A549 (cell line): ENCODE measurements around the gene TTC39B.

Experiments used
- CEBPB ChIP-seq, 2 experiments: fragments of >200 bp in 1 of 2; sonication (Bioruptor Twin) in 1 of 2; formaldehyde crosslinking in 1 of 2; IDR thresholded peaks; 2 replicates each; pipeline ENCODE4 v1.6.1; 2012 to 2016
- FOSL2 ChIP-seq, 2 experiments: fragments of 450-650 bp in 1 of 2; fragments of >200 bp in 1 of 2; sonication (Bioruptor Twin) in 1 of 2; formaldehyde crosslinking; IDR thresholded peaks; 2 replicates each; pipeline versions ENCODE4 v1.5.0 to v1.6.1; 2016 to 2020; ENCODE audit warnings: mild to moderate bottlenecking in 1 of 2, moderate library complexity in 1 of 2
- POLR2A ChIP-seq: IDR thresholded peaks from 2 replicates; pipeline ENCODE4 v1.6.1; 2012; ENCODE audit warnings: mild to moderate bottlenecking, low read length
- RAD21 ChIP-seq, 2 experiments: fragments of >200 bp in 1 of 2; sonication (Bioruptor Twin) in 1 of 2; formaldehyde crosslinking in 1 of 2; IDR thresholded peaks in 1 of 2; conservative IDR thresholded peaks in 1 of 2; 2 replicates in 1 of 2; 3 replicates in 1 of 2; pipeline ENCODE4 v1.6.1; 2012 to 2018; ENCODE audit warnings: inconsistent platforms in 1 of 2
- RCOR1 ChIP-seq: fragments of 150-350 bp; IDR thresholded peaks from 2 replicates; pipeline ENCODE4 v1.6.1; 2014; ENCODE audit warnings: antibody characterized with exemption, low read length, low read depth
- ZFP36 ChIP-seq: fragments of 450-650 bp; IDR thresholded peaks from 2 replicates; pipeline ENCODE4 v1.6.1; 2014; ENCODE audit warnings: borderline replicate concordance; ENCODE audit not compliant: partially characterized antibody
- TF ChIP-seq, protein P1 (sequence below): fragments of 250-450 bp; sonication (Bioruptor Pico); IDR thresholded peaks from 2 replicates; pipeline ENCODE4 v1.5.0; 2021; ENCODE audit warnings: mild to moderate bottlenecking, moderate library complexity, borderline replicate concordance
- TF ChIP-seq, protein P2 (sequence below): fragments of >200 bp; sonication (Bioruptor Twin); formaldehyde crosslinking; IDR thresholded peaks from 3 replicates; pipeline ENCODE4 v1.5.1; 2016
- TF ChIP-seq, protein P3 (sequence below): fragments of 150-350 bp; IDR thresholded peaks from 2 replicates; pipeline ENCODE4 v1.6.1; 2014; ENCODE audit warnings: low read depth, mild to moderate bottlenecking, low read length

DNA sequence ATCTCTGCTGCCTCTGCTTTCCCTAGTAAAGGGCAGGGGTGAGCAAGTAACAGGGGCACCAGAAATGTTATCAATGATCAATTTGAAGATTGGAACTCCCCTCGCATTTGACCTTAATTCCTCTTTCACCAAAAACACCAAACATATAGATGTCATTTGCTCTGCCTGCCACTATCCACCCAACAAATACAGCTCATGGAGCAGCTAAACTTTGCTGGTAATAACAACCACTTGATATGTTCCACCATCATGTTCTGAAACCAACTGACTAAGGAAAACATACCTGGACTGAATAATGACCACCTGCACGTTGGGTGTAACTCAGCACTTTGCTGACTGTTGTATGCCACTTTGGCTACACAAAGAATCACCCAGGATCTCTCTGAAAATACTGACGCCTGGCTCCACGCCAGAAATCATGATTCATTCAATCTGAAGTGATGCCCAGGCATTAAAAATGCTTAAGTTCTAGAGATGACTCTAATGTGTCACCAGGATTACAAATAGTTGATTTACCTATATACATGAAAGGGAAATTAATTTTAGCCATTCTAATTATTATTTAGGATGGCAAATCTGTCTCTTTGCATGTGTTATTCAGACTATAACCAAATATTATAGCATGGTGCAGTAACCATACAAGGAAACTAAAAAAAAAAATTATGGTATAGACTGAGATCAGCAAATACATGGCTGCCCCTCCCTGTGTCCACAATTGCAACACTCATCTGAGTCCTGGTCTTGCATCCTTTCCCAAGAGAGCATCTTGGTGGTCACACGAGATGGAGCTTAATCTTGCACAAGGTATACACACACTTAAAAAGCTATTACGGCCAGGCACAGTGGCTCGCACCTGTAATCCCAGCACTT is 43.1 kb upstream of the TTC39B start:
- TF ChIP-seq RCOR1 (no peak), CEBPB (IDR thresholded peaks at IDR 0.05) (peak; percentile 57 to 63; a peak in 2 of 4 replicates), FOSL2 (IDR thresholded peaks at IDR 0.05) (peak; percentile 27; the same call in 1 of the 2 replicates), FOSL2 (CRISPR knock-in tag; IDR thresholded peaks at IDR 0.05) (peak; percentile 70), POLR2A (no peak), ZFP36 (no peak), RAD21 (conservative IDR thresholded peaks at IDR 0.05 in 1 of 2, IDR thresholded peaks at IDR 0.05 in 1 of 2) (no peak)
- TF ChIP-seq, protein P1, sequence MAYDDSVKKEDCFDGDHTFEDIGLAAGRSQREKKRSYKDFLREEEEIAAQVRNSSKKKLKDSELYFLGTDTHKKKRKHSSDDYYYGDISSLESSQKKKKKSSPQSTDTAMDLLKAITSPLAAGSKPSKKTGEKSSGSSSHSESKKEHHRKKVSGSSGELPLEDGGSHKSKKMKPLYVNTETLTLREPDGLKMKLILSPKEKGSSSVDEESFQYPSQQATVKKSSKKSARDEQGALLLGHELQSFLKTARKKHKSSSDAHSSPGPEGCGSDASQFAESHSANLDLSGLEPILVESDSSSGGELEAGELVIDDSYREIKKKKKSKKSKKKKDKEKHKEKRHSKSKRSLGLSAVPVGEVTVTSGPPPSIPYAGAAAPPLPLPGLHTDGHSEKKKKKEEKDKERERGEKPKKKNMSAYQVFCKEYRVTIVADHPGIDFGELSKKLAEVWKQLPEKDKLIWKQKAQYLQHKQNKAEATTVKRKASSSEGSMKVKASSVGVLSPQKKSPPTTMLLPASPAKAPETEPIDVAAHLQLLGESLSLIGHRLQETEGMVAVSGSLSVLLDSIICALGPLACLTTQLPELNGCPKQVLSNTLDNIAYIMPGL (CRISPR knock-in tag) = no peak
- TF ChIP-seq, protein P2, sequence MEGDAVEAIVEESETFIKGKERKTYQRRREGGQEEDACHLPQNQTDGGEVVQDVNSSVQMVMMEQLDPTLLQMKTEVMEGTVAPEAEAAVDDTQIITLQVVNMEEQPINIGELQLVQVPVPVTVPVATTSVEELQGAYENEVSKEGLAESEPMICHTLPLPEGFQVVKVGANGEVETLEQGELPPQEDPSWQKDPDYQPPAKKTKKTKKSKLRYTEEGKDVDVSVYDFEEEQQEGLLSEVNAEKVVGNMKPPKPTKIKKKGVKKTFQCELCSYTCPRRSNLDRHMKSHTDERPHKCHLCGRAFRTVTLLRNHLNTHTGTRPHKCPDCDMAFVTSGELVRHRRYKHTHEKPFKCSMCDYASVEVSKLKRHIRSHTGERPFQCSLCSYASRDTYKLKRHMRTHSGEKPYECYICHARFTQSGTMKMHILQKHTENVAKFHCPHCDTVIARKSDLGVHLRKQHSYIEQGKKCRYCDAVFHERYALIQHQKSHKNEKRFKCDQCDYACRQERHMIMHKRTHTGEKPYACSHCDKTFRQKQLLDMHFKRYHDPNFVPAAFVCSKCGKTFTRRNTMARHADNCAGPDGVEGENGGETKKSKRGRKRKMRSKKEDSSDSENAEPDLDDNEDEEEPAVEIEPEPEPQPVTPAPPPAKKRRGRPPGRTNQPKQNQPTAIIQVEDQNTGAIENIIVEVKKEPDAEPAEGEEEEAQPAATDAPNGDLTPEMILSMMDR = no peak
- TF ChIP-seq, protein P3, sequence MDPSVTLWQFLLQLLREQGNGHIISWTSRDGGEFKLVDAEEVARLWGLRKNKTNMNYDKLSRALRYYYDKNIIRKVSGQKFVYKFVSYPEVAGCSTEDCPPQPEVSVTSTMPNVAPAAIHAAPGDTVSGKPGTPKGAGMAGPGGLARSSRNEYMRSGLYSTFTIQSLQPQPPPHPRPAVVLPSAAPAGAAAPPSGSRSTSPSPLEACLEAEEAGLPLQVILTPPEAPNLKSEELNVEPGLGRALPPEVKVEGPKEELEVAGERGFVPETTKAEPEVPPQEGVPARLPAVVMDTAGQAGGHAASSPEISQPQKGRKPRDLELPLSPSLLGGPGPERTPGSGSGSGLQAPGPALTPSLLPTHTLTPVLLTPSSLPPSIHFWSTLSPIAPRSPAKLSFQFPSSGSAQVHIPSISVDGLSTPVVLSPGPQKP = no peak
